NCI-H2029 (cell line): ENCODE measurements around the gene SLC27A5.
"Not testable (repeated sequence)": the region's sequence is repeated elsewhere in the genome, so short reads cannot be mapped to it uniquely, and the experiment has no call there.

Experiments used
- DNase-seq: peaks from one replicate; lab custom pipeline; 2025; lab: John Stamatoyannopoulos, UW

SLC27A5 gene

DNA sequence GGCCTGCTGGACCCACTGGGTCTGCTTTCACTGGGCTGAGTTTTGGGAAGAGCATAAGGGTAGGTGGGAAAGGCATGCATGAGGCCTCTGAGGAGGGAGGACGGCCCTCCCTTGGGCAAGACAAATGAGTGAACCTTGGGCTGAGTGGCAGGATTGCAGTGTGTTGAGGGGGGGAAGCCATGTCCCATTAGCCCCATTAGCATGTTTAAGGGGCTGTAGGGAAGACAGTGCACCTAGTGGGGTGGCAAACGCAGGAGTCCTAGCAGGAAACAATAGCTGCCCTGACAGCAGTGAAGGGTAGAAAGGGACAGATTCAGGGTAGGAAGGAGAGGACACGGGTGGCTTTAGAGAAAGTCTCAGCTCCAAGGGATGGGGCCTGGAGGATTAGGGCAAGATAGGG, 10.9 kb upstream of the SLC27A5 start:
- DNase-seq = no peak

DNA sequence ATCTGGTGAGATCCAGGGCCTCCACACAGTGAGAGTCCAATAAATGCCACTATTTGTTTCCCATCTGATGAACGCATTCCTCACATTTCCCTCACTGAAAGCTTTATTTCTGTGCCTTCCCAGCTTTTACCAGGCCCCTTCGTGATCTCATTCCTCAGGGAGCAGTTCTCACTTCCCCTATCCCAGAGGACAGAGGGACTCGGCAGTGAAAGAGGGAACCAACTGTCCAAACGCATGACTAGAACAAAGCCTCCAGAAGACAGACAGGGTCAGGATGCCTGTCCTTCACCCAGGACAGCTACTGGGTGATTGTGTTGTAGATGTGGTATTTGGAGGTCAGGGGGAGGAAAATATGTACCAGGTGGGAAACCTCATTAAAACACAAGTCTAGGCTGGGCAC, 9.9 kb upstream of the SLC27A5 start:
- no peak for DNase-seq

GRCh38 chr19:58520257-58520599, 8.4 kb upstream of the SLC27A5 start:
- DNase-seq = no peak

- DNase-seq = peak; percentile 94
Measured at GRCh38 chr19:58519355-58520256, 7.8 kb upstream of the SLC27A5 start, which contains the start of gene ZBTB45. TSS of gene ZBTB45 (minus strand) at chr19:58519810. CDS start at chr19:58517673, 2,137 bp downstream.

DNA sequence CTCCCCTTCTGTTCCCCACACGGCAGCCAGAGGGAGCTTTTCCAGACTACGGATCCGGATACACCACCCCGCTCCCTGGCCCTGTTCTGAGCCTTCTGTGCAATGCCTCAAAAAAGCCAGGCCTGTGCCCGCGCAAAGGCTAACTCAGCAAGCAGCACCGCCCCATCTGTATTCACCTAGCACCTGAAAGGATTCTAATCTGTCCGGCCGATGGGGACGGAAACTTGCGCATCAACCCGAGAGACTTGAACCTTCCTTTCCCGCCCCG, 7.2 kb upstream of the SLC27A5 start:
- DNase-seq = peak; percentile 45

- DNase-seq = no peak
Measured at GRCh38 chr19:58518256-58519086, 6.7 kb upstream of the SLC27A5 start.

DNA sequence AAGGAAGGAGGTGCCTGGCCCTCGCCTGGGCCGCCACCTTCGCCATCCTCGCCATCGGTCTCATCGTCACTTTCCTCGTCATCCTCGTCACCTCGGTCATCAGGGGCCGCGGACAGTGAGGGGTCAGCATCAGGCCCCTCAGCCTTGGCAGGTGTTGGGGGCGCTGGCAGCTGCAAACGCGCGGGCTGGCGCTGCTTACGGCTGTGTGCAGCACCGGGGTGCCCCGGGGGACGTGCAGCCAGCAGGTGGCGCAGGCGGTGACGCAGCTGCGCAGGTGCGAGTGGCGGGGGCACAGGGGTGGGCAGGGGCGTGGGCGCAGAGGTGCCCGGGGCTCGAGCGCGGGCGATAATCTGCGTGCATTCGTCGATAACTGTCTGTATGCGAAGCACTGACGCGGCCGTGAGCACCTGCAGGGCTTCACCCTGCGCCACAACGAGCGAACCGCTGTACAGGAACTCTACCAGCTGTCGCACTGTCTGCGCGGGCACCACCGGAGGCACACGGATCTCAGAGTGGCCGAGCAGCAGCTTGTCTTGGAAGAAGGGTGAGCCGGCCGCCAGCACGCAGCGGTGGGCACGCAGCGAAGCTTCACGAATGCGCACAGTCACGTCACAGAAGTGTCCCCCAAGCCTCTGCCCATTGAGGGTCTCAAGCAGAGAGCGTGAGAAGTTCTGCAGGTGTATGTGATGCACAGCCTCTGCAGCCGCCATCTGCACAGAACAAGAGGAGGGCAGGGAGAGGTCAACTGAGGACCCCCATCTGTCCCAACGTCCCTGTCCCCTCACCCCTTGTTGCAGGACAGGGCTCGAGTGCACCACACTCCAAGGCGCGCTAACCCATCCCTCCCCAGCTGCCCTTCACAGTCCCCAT, 5.4 kb upstream of the SLC27A5 start:
- no peak for DNase-seq

DNA sequence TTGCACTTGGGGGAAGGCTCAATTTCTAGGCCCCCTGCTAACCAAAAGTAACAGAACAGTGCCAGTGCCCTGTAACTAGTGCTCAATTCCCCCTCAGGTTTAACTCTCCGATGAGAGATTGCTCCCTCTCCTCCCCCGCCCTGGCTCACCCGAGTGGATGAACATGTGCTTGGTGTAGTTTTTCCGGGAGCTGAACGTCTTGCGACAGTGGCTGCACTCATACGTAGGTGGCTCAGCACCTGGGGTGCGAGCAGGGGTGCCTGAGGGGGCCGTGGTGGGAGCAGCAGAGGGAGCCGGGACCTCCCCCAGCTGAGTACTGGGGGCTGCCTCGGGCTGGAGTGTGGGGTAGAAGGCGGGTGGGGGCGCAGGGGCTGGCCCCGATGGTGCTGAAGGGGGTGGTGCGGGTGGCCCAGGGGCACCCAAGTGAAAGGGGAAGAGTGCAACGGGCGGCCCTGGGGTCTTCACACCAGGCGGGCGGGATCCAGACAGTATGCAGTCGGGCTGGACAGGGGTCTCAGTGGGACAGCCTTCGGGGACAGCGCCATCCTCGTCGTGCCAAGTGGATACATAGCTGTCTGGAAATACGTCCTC, 4.5 kb upstream of the SLC27A5 start:
- DNase-seq = no peak

- DNase-seq = no peak
Measured at GRCh38 chr19:58515259-58515658, 3.5 kb upstream of the SLC27A5 start.

GRCh38 chr19:58514564-58515022, 2.8 kb upstream of the SLC27A5 start:
- no peak for DNase-seq

GRCh38 chr19:58513694-58514563, 2.1 kb upstream of the SLC27A5 start:
- DNase-seq = peak; percentile 96

- DNase-seq = no peak
Measured at GRCh38 chr19:58513213-58513693, 1.5 kb upstream of the SLC27A5 start.

DNA sequence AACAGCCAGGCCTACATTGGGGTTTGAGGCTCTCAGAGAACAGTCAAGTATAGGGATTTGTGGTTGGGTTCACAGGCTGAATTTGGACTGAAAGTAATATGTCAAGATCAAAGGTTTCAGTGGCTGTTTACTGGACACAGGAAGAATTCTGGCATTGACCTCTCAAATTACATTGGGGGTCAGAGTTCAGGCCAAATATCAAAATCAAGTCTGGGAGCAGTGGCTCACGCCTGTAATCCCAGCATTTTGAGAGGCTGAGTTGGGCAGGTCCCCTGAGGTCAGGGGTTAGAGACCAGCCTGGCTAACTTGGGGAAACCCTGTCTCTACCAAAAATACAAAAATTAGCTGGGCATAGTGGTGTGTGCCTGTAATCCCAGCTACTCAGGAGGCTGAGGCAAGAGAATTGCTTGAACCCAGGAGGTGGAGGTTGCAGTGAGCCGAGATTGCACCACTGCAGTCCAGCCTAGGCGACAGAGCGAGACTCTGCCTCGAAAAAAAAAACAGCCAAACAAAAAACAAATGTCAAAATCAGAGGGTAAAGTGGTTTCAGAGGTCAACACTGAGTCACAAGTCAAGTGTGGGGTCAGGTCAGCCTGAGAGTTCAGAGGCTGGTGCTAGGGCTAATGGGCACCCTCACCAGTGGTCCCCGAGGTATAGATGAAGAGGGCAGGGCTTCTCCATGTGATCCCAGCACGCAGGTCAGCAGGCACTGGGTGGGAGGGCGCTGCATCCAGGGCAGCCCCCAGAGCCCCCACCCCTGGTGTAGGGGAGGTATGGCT, 1.5 kb downstream of the SLC27A5 start:
- no peak for DNase-seq

DNA sequence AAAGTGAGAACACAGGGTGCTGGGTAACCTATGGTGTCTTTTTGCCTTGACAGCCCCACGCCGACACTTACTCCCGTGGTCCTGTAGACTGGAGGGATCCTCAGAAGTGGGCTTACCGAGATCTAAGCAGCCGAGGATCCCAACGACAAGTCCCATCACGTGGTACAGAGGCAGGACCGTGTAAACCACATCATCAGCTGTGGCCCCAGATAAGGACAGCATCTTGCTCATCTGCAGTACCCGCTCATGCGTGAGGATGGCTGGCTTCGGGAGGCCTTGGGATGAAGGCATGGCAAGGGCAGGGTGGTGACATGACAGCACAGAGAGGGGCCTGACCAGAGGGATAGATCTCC, 2.1 kb downstream of the SLC27A5 start:
- DNase-seq = no peak

DNA sequence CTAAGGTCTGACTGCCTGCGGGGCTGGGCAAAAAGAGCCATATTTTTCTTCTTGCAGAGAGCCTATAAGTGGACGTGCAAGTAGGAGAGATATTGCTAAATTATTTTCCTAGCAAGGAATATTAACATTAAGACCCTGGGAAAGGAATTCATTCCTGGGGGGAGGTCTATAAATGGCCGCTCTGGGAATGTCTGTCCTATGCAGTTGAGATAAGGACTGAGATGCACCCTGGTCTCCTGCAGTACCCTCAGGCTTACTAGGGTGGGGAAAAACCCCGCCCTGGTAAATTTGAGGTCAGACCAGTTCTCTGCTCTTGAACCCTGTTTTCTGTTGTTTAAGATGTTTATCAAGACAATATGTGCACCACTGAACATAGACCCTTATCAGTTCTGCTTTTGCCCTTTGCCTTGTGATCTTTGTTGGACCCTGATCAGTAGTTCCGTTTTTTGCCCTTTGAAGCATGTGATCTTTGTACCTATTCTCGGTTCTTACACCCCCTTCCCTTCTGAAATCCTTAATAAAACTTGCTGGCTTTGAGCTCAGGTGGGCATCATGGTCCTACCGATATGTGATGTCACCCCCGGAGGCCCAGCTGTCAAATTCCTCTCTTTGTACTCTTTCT, 4.1 kb downstream of the SLC27A5 start:
- not testable (repeated sequence) for DNase-seq

- DNase-seq = no peak
Measured at GRCh38 chr19:58500242-58500641, 11.6 kb downstream of the SLC27A5 start.

- DNase-seq = peak; percentile 99
Measured at GRCh38 chr19:58499021-58499927, 12.5 kb downstream of the SLC27A5 start.

- no peak for DNase-seq
Measured at GRCh38 chr19:58498316-58499020, 13.3 kb downstream of the SLC27A5 start.
